OCI-LY1 (cell line): Measurements from ENCODE around the gene ASXL2.

ENCODE experiments used
- H2AFZ ChIP-seq: fragments of 200-600 bp; sonication (generic), shearing (Covaris generic); 2 replicates; pipeline ENCODE4 v1.6.0; 2014; ENCODE audit warnings: antibody characterized with exemption, mild to moderate bottlenecking, low read length
- H3F3A ChIP-seq: fragments of 200-600 bp; sonication (generic), shearing (Covaris generic); 2 replicates; pipeline ENCODE4 v1.6.0; 2014; ENCODE audit warnings: mild to moderate bottlenecking, antibody characterized with exemption, low read length, moderate library complexity; ENCODE audit not compliant: insufficient read depth
- H3K27ac ChIP-seq: fragments of 200-600 bp; sonication (generic); 2 replicates; pipeline ENCODE4 v1.5.1; 2014; ENCODE audit warnings: low read length, mixed run types, mild to moderate bottlenecking, low read depth; ENCODE audit not compliant: poor library complexity, severe bottlenecking
- H3K27me3 ChIP-seq: fragments of 200-600 bp; sonication (generic); 2 replicates; pipeline ENCODE4 v1.6.0; 2014; ENCODE audit warnings: antibody characterized with exemption, mild to moderate bottlenecking, low read length, moderate library complexity; ENCODE audit not compliant: insufficient read depth
- H3K36me3 ChIP-seq: fragments of 200-600 bp; sonication (generic); 2 replicates; pipeline ENCODE4 v1.6.1; 2014; ENCODE audit warnings: mild to moderate bottlenecking, antibody characterized with exemption, low read length, moderate library complexity, mixed read lengths; ENCODE audit not compliant: insufficient read depth
- H3K4me1 ChIP-seq: fragments of 200-600 bp; sonication (generic); 2 replicates; pipeline ENCODE4 v1.5.1; 2014; ENCODE audit warnings: mild to moderate bottlenecking, low read length, moderate library complexity; ENCODE audit not compliant: insufficient read depth, severe bottlenecking
- H3K4me2 ChIP-seq: fragments of 200-600 bp; sonication (generic), shearing (Covaris generic); 2 replicates; pipeline ENCODE4 v1.6.1; 2014; ENCODE audit warnings: low read length
- H3K4me3 ChIP-seq: fragments of 200-600 bp; sonication (generic); 2 replicates; pipeline ENCODE4 v1.5.1; 2014; ENCODE audit warnings: low read length, low read depth, mild to moderate bottlenecking, mixed read lengths; ENCODE audit not compliant: poor library complexity, severe bottlenecking
- H3K79me2 ChIP-seq: fragments of 200-600 bp; shearing (Covaris generic); 2 replicates; pipeline ENCODE4 v1.6.1; 2016; ENCODE audit warnings: mixed run types, low read length, mixed read lengths; ENCODE audit not compliant: insufficient read depth
- H3K9ac ChIP-seq: fragments of 200-600 bp; sonication (generic), shearing (Covaris generic); 2 replicates; pipeline ENCODE4 v1.6.1; 2014; ENCODE audit warnings: mild to moderate bottlenecking, low read length, mixed read lengths
- H3K9me2 ChIP-seq: fragments of 200-600 bp; sonication (generic), shearing (Covaris generic); 2 replicates; pipeline ENCODE4 v1.6.1; 2014; ENCODE audit warnings: low read depth, mild to moderate bottlenecking, low read length, mixed read lengths
- H3K9me3 ChIP-seq: fragments of 200-600 bp; shearing (Covaris generic); 2 replicates; pipeline ENCODE4 v1.6.1; 2014; ENCODE audit warnings: low read length, mixed read lengths
- H4K20me1 ChIP-seq: fragments of 200-600 bp; sonication (generic), shearing (Covaris generic); 2 replicates; pipeline ENCODE4 v1.6.0; 2016; ENCODE audit warnings: mild to moderate bottlenecking, low read length; ENCODE audit not compliant: insufficient read depth
- CTCF ChIP-seq: fragments of 200-600 bp; sonication (generic), shearing (Covaris generic); IDR thresholded peaks from 2 replicates; pipeline ENCODE4 v1.5.1; 2017; ENCODE audit warnings: mild to moderate bottlenecking, antibody characterized with exemption, low read length, moderate library complexity, mixed read lengths
- EZH2 ChIP-seq: fragments of 200-600 bp; sonication (generic), shearing (Covaris generic); IDR thresholded peaks from 2 replicates; pipeline ENCODE4 v1.8.0; 2017; ENCODE audit warnings: borderline replicate concordance, mixed run types, mild to moderate bottlenecking, antibody characterized with exemption, low read length, moderate library complexity, mixed read lengths

Gene ASXL2

GRCh38 chr2:25845843-25846505 is 32.3 kb downstream of the ASXL2 start:
- H3K9me3 ChIP-seq, result no peaks in the 10 kb centered on the region
- no peak overlapping the region for H3K9ac ChIP-seq
- H3K27me3 ChIP-seq, result no peaks in the 10 kb centered on the region
- no peak overlapping the region for H3K27ac ChIP-seq
- peaks cover 18% of the 10 kb centered on the region; the same call in 1 of the 2 replicates for H3K36me3 ChIP-seq
- H4K20me1 ChIP-seq, result no peaks in the 10 kb centered on the region
- no peaks in the 10 kb centered on the region for H3K4me1 ChIP-seq
- no peak overlapping the region for H2AFZ ChIP-seq
- H3K79me2 ChIP-seq, result peaks cover 19% of the 10 kb centered on the region
- TF ChIP-seq EZH2 (no peak), CTCF (no peak)
- no peaks in the 10 kb centered on the region for H3K9me2 ChIP-seq
- H3K4me3 ChIP-seq, result no peak overlapping the region
- no peaks in the 10 kb centered on the region for H3F3A ChIP-seq
- no peak overlapping the region for H3K4me2 ChIP-seq

GRCh38 chr2:25844089-25844488 is 34.2 kb downstream of the ASXL2 start:
- no peak overlapping the region for H3K27ac ChIP-seq

GRCh38 chr2:25842155-25842554 is 36.1 kb downstream of the ASXL2 start:
- no peak for TF ChIP-seq EZH2
- TF ChIP-seq CTCF, result no peak
- Histone ChIP-seq H3K4me2 (no peak overlapping the region), H3K27me3 (no peaks in the 10 kb centered on the region), H2AFZ (no peak overlapping the region), H3K9ac (no peak overlapping the region), H3K9me2 (no peaks in the 10 kb centered on the region), H3K27ac (no peak overlapping the region), H3K79me2 (peaks cover 8% of the 10 kb centered on the region), H4K20me1 (no peaks in the 10 kb centered on the region), H3K4me1 (no peaks in the 10 kb centered on the region), H3K9me3 (no peaks in the 10 kb centered on the region), H3K36me3 (peaks cover 23% of the 10 kb centered on the region; the same call in 1 of the 2 replicates), H3F3A (no peaks in the 10 kb centered on the region), H3K4me3 (no peak overlapping the region)

More at GRCh38 chr2:25844089-25844488, 34.2 kb downstream of the ASXL2 start:
- H3K36me3 ChIP-seq, result peaks cover 24% of the 10 kb centered on the region; the same call in 1 of the 2 replicates
- H3K4me1 ChIP-seq, result no peaks in the 10 kb centered on the region
- no peak overlapping the region for H3K4me2 ChIP-seq
- no peaks in the 10 kb centered on the region for H4K20me1 ChIP-seq
- H3K79me2 ChIP-seq, result peaks cover 19% of the 10 kb centered on the region
- H3K27me3 ChIP-seq, result no peaks in the 10 kb centered on the region
- H3K9ac ChIP-seq, result no peak overlapping the region
- TF ChIP-seq CTCF (no peak), EZH2 (no peak)
- no peaks in the 10 kb centered on the region for H3K9me3 ChIP-seq
- H2AFZ ChIP-seq, result no peak overlapping the region
- no peaks in the 10 kb centered on the region for H3F3A ChIP-seq
- no peak overlapping the region for H3K4me3 ChIP-seq
- H3K9me2 ChIP-seq, result no peaks in the 10 kb centered on the region
